HepG2 (cell line): ENCODE measurements around the gene UBA6.
"Not testable (repeated sequence)": the region's sequence is repeated elsewhere in the genome, so short reads cannot be mapped to it uniquely, and the experiment has no call there.

Source experiments
- ATF2 ChIP-seq: sonication (generic); formaldehyde crosslinking; IDR thresholded peaks from 2 replicates; pipeline ENCODE4 v1.4.0; 2020; ENCODE audit warnings: missing genetic modification reagents
- CTCF ChIP-seq: sonication (generic); formaldehyde crosslinking; IDR thresholded peaks from 2 replicates; pipeline ENCODE4 v1.5.0; 2020; ENCODE audit warnings: mild to moderate bottlenecking, missing genetic modification reagents, moderate library complexity
- FOXJ3 ChIP-seq: sonication (generic); formaldehyde crosslinking; IDR thresholded peaks from 2 replicates; pipeline ENCODE4 v1.4.0; 2020; ENCODE audit warnings: missing genetic modification reagents, mild to moderate bottlenecking, borderline replicate concordance
- MAX ChIP-seq: IDR thresholded peaks from 2 replicates; pipeline ENCODE4 v1.6.1; 2012; ENCODE audit warnings: inconsistent platforms
- MIXL1 ChIP-seq: IDR thresholded peaks from 2 replicates; pipeline ENCODE4 v1.6.1; 2016
- NR2C2 ChIP-seq: sonication (generic); formaldehyde crosslinking; IDR thresholded peaks from 2 replicates; pipeline ENCODE4 v1.4.0; 2020; ENCODE audit warnings: missing genetic modification reagents, mild to moderate bottlenecking, moderate library complexity, borderline replicate concordance
- SIN3A ChIP-seq: IDR thresholded peaks from 2 replicates; pipeline ENCODE4 v1.6.1; 2011; ENCODE audit warnings: low read depth, mild to moderate bottlenecking, control low read depth, low read length, borderline replicate concordance
- TAF15 ChIP-seq: fragments of 200-400 bp; formaldehyde crosslinking; IDR thresholded peaks from one replicate; pipeline ENCODE4 v1.6.1; 2018; ENCODE audit warnings: mild to moderate bottlenecking, low read depth, low read length; ENCODE audit not compliant: poor library complexity, severe bottlenecking
- ZKSCAN8 ChIP-seq: IDR thresholded peaks from 2 replicates; pipeline ENCODE4 v1.6.1; 2016; ENCODE audit warnings: borderline replicate concordance, missing genetic modification reagents, missing compliant biosample characterization
- ZNF263 ChIP-seq: sonication (generic); formaldehyde crosslinking; IDR thresholded peaks from 2 replicates; pipeline ENCODE4 v1.4.0; 2020; ENCODE audit warnings: missing genetic modification reagents
- ZNF687 ChIP-seq: sonication (generic); formaldehyde crosslinking; IDR thresholded peaks from 2 replicates; pipeline ENCODE4 v1.5.1; 2020; ENCODE audit warnings: mild to moderate bottlenecking, missing genetic modification reagents, moderate library complexity

- not testable (repeated sequence) for TF ChIP-seq CTCF (CRISPR knock-in tag); NR2C2 (CRISPR knock-in tag); ZNF687 (CRISPR knock-in tag); SIN3A; MAX; TAF15; FOXJ3; ZKSCAN8 (CRISPR knock-in tag); ATF2; MIXL1; ZNF263 (CRISPR knock-in tag)
Observed at GRCh38 chr4:67636978-67637377, 64.0 kb downstream of the UBA6 start.
